Activated CD4-positive, CD25-positive, alpha-beta regulatory T cell treated with anti-CD3 and anti-CD28 coated beads, Interleukin-2, amount 50 U/mL, for 24 hours (primary cell): ENCODE measurements around the gene MRLN.
"Not testable (repeated sequence)": the region's sequence is repeated elsewhere in the genome, so short reads cannot be mapped to it uniquely, and the experiment has no call there.

Experiments
- ATAC-seq, 2 donors: fragments of 150-1000 bp; cut with Tn5 transposase; one replicate each; pipeline ENCODE4 v1.10.0; 2021; ENCODE audit warnings: mild to moderate bottlenecking in 1 of 2, moderate library complexity in 1 of 2

Gene MRLN

GRCh38 chr10:59753267-59753666 lies at the start of gene MRLN:
TSS of gene MRLN (minus strand) at chr10:59753455.
- no peak for ATAC-seq

GRCh38 chr10:59801171-59801570 lies 47.9 kb upstream of the MRLN start:
- ATAC-seq: no peak

- ATAC-seq: no peak
These were observed 46.2 kb upstream of the MRLN start for GRCh38 chr10:59799421-59799820.

- ATAC-seq: no peak
These were observed 40.7 kb upstream of the MRLN start for GRCh38 chr10:59793919-59794318.

- no peak for ATAC-seq
These were observed 39.6 kb upstream of the MRLN start for GRCh38 chr10:59792812-59793211.

GRCh38 chr10:59791601-59792000 lies 38.3 kb upstream of the MRLN start:
- peak; percentile 64 to 78 for ATAC-seq

GRCh38 chr10:59790080-59790479 lies 36.8 kb upstream of the MRLN start:
- ATAC-seq: not testable (repeated sequence)

GRCh38 chr10:59788914-59789313 lies 35.7 kb upstream of the MRLN start:
- not testable (repeated sequence) for ATAC-seq

- not testable (repeated sequence) for ATAC-seq
These were observed 33.8 kb upstream of the MRLN start for GRCh38 chr10:59787032-59787431.

- ATAC-seq: not testable (repeated sequence)
These were observed 32.2 kb upstream of the MRLN start for GRCh38 chr10:59785476-59785875.

GRCh38 chr10:59781511-59781910 lies 28.3 kb upstream of the MRLN start:
- no peak for ATAC-seq

GRCh38 chr10:59779756-59780533 lies 26.7 kb upstream of the MRLN start:
- no peak for ATAC-seq

GRCh38 chr10:59774451-59774850 lies 21.2 kb upstream of the MRLN start:
- no peak for ATAC-seq

- ATAC-seq: no peak
These were observed 19.8 kb upstream of the MRLN start for GRCh38 chr10:59773088-59773487.

GRCh38 chr10:59771162-59771807 lies 18.0 kb upstream of the MRLN start:
- no peak for ATAC-seq

GRCh38 chr10:59770689-59771088 lies 17.4 kb upstream of the MRLN start:
- no peak for ATAC-seq

- no peak for ATAC-seq
These were observed 9.2 kb upstream of the MRLN start for GRCh38 chr10:59762505-59762904.

- ATAC-seq: no peak
These were observed 4.7 kb upstream of the MRLN start for GRCh38 chr10:59757966-59758365.

GRCh38 chr10:59754951-59755350 lies 1.7 kb upstream of the MRLN start:
- ATAC-seq: no peak

- ATAC-seq: no peak
These were observed 846 bp downstream of the MRLN start for GRCh38 chr10:59752278-59752940.

- no peak for ATAC-seq
These were observed 2.9 kb downstream of the MRLN start for GRCh38 chr10:59750155-59750945.

- ATAC-seq: no peak
These were observed 4.4 kb downstream of the MRLN start for GRCh38 chr10:59748834-59749233.

- no peak for ATAC-seq
These were observed 8.0 kb downstream of the MRLN start for GRCh38 chr10:59745163-59745650.
